CD4-positive, alpha-beta T cell (primary cell): ENCODE data around the gene PIGK. TPM values are rescaled to one million over a fixed set of nuclear protein-coding genes. Genes with fewer than 3 reads are reported as not detected.

Experiments
- ATAC-seq: fragments of 200-7000 bp; cut with Tn5 transposase; one replicate; pipeline ENCODE4 v1.10.0; 2022; ENCODE audit warnings: mild to moderate bottlenecking; ENCODE audit not compliant: poor library complexity
- CTCF ChIA-PET: fragments of 350-600 bp; sonication (Branson Sonifier 250); formaldehyde crosslinking; loops from one replicate; lab custom pipeline; 2021; ENCODE audit warnings: antibody characterized with exemption, inconsistent platforms; lab: Charles Lee
- POLR2A ChIA-PET: fragments of 350-600 bp; sonication (Branson Sonifier 250); formaldehyde crosslinking; loops from one replicate; lab custom pipeline; 2021; ENCODE audit warnings: antibody characterized with exemption, inconsistent platforms; lab: Charles Lee
- DNase-seq, 14 experiments: peaks; one replicate each; pipeline ENCODE4 v3.0.0-alpha.2; 2013 to 2020; ENCODE audit warnings: mixed read lengths in 2 of 14
- H3K27ac ChIP-seq, 2 donors: one replicate each; pipeline versions ENCODE4 v1.5.1 to v1.7.0; 2013; ENCODE audit warnings: low read length in 2 of 2, low read depth in 1 of 2, mild to moderate bottlenecking in 1 of 2
- H3K27me3 ChIP-seq, 2 experiments: 1 replicate in 1 of 2; 2 replicates in 1 of 2; pipeline versions ENCODE4 v1.6.1 to v1.7.0; 2013; ENCODE audit warnings: low read length in 2 of 2, control low read depth in 1 of 2, mild to moderate bottlenecking in 1 of 2, moderate library complexity in 1 of 2; ENCODE audit not compliant: insufficient read depth in 2 of 2, control insufficient read depth in 1 of 2
- H3K36me3 ChIP-seq: one replicate; pipeline ENCODE4 v1.6.1; 2013; ENCODE audit warnings: low read length, control low read depth; ENCODE audit not compliant: insufficient read depth
- H3K4me1 ChIP-seq: one replicate; pipeline ENCODE4 v1.6.1; 2013; ENCODE audit warnings: low read length, control low read depth; ENCODE audit not compliant: insufficient read depth
- H3K4me3 ChIP-seq: one replicate; pipeline ENCODE4 v1.5.1; 2013; ENCODE audit warnings: mild to moderate bottlenecking, low read length, moderate library complexity
- H3K9me3 ChIP-seq, 2 experiments: 1 replicate in 1 of 2; 2 replicates in 1 of 2; pipeline versions ENCODE4 v1.6.1 to v1.7.0; 2013; ENCODE audit warnings: low read length in 2 of 2, mild to moderate bottlenecking in 2 of 2, control low read depth in 1 of 2, moderate library complexity in 1 of 2; ENCODE audit not compliant: control insufficient read depth in 1 of 2, insufficient read depth in 1 of 2
- H3K27ac Mint-ChIP-seq: one replicate; pipeline ENCODE4 v1.8.0; 2020; ENCODE audit warnings: mixed read lengths
- H3K27me3 Mint-ChIP-seq: one replicate; pipeline ENCODE4 v1.8.0; 2021; ENCODE audit warnings: mixed read lengths
- H3K36me3 Mint-ChIP-seq: one replicate; pipeline ENCODE4 v1.8.0; 2021; ENCODE audit warnings: low read depth, mixed read lengths
- H3K4me1 Mint-ChIP-seq: one replicate; pipeline ENCODE4 v1.8.0; 2021; ENCODE audit warnings: low read depth, mixed read lengths
- H3K4me3 Mint-ChIP-seq: one replicate; pipeline ENCODE4 v1.8.0; 2020; ENCODE audit warnings: mild to moderate bottlenecking, mixed read lengths
- H3K9me3 Mint-ChIP-seq: one replicate; pipeline ENCODE4 v1.8.0; 2020; ENCODE audit warnings: mixed read lengths
- intact Hi-C, 2 experiments: fragments of 100-400 bp; cut with DNase I in 1 of 2; cut with micrococcal nuclease in 1 of 2; formaldehyde crosslinking; loops; one replicate each; pipeline versions ENCODE4 v1.15.1 to v1.9.0; 2023 to 2025; cut with DNase I, micrococcal nuclease
- total RNA-seq, 174 experiments: library from RNA in 2 of 174; stranded (reverse) in 2 of 174; gene quantifications; one replicate each; pipeline ENCODE4 v1.2.3 and lab custom pipeline; 2021 to 2026
- TF ChIP-seq, protein P1 (sequence below): fragments of 200-600 bp; IDR thresholded peaks from one replicate; pipeline ENCODE4 v1.8.0; 2022; ENCODE audit warnings: antibody characterized with exemption, mild to moderate bottlenecking

Gene PIGK
- total RNA-seq, 2 experiments from 2014 or later: 10.1 to 10.3 TPM

- no peaks in the 10 kb centered on the region for H3K36me3 ChIP-seq
- no peaks in the 10 kb centered on the region for H3K27me3 ChIP-seq
- H3K4me1 Mint-ChIP-seq: no peaks in the 10 kb centered on the region
- H3K4me1 ChIP-seq: no peaks in the 10 kb centered on the region
- ChIA-PET POLR2A (no interaction called here), CTCF (interaction anchor here (1.2 kb wide), 1 partner anchor 12 kb away, joined by 3 read pairs; no protein-coding TSS in a partner anchor)
- H3K36me3 Mint-ChIP-seq: peaks cover 5% of the 10 kb centered on the region
- no peaks in the 10 kb centered on the region for H3K27me3 Mint-ChIP-seq
- no peak overlapping the region for H3K27ac Mint-ChIP-seq
- no peaks in the 10 kb centered on the region for H3K9me3 Mint-ChIP-seq
- intact Hi-C loops: no loop called here
- TF ChIP-seq, protein P1, sequence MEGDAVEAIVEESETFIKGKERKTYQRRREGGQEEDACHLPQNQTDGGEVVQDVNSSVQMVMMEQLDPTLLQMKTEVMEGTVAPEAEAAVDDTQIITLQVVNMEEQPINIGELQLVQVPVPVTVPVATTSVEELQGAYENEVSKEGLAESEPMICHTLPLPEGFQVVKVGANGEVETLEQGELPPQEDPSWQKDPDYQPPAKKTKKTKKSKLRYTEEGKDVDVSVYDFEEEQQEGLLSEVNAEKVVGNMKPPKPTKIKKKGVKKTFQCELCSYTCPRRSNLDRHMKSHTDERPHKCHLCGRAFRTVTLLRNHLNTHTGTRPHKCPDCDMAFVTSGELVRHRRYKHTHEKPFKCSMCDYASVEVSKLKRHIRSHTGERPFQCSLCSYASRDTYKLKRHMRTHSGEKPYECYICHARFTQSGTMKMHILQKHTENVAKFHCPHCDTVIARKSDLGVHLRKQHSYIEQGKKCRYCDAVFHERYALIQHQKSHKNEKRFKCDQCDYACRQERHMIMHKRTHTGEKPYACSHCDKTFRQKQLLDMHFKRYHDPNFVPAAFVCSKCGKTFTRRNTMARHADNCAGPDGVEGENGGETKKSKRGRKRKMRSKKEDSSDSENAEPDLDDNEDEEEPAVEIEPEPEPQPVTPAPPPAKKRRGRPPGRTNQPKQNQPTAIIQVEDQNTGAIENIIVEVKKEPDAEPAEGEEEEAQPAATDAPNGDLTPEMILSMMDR: no peak
- no peaks in the 10 kb centered on the region for H3K9me3 ChIP-seq
- H3K4me3 ChIP-seq: no peak overlapping the region
- ATAC-seq: no peak
- no peak overlapping the region for H3K4me3 Mint-ChIP-seq
- H3K27ac ChIP-seq: no peak overlapping the region
- no peak for DNase-seq
Observed at GRCh38 chr1:77139389-77139788, 79.8 kb downstream of the PIGK start.

- POLR2A ChIA-PET: no interaction called here
- no peak overlapping the region for H3K27ac Mint-ChIP-seq
- peaks cover 5% of the 10 kb centered on the region for H3K36me3 Mint-ChIP-seq
- H3K27me3 Mint-ChIP-seq: no peaks in the 10 kb centered on the region
- intact Hi-C loops: no loop called here
- H3K36me3 ChIP-seq: no peaks in the 10 kb centered on the region
- H3K9me3 ChIP-seq: no peaks in the 10 kb centered on the region
- CTCF ChIA-PET: no interaction called here
- ATAC-seq (no peak), DNase-seq (no peak)
- no peak overlapping the region for H3K4me3 Mint-ChIP-seq
- no peak overlapping the region for H3K27ac ChIP-seq
- H3K4me1 Mint-ChIP-seq: no peaks in the 10 kb centered on the region
- TF ChIP-seq, protein P1: no peak
- no peaks in the 10 kb centered on the region for H3K4me1 ChIP-seq
- no peaks in the 10 kb centered on the region for H3K9me3 Mint-ChIP-seq
- no peaks in the 10 kb centered on the region for H3K27me3 ChIP-seq
- no peak overlapping the region for H3K4me3 ChIP-seq
Observed at GRCh38 chr1:77134359-77134758, 84.9 kb downstream of the PIGK start.

DNA sequence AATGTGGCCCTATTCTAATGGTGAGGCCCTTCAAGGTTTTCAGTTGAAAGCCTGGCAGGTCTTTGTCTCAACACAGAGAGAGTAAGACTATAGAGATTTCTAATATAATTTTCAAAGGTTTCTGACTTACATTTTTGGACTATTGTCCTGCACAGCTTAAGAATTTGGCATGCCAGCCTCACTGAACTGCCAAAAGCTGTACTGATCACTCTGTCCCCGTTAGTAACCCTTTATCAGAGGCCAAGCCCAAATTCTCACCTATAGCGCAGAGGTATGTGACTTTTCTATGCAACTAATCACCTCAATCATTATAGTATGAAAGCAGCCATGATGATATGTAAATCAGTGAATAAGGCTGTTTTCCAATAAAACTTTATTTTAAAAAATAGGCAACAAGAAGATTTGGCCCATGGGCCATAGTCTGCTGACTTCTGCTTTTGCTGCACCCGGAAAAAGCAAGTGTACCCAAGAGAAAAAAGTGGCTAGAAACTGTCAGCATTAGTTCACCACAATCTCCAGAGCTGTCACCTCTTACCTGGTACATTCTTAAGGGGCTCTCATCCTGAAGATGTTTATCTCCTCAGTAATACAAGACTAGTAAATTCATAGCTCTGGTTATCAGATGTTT is 85.4 kb downstream of the PIGK start:
- TF ChIP-seq, protein P1: no peak
- DNase-seq: no peak
- H3K36me3 Mint-ChIP-seq: peaks cover 5% of the 10 kb centered on the region
- no peak overlapping the region for H3K27ac Mint-ChIP-seq
- no peak overlapping the region for H3K4me3 ChIP-seq
- no peak overlapping the region for H3K4me3 Mint-ChIP-seq
- H3K27me3 Mint-ChIP-seq: no peaks in the 10 kb centered on the region
- no peaks in the 10 kb centered on the region for H3K4me1 Mint-ChIP-seq
- no peak for ATAC-seq
- no peak overlapping the region for H3K27ac ChIP-seq
- H3K4me1 ChIP-seq: no peaks in the 10 kb centered on the region
- H3K9me3 ChIP-seq: no peaks in the 10 kb centered on the region
- no peaks in the 10 kb centered on the region for H3K27me3 ChIP-seq
- no peaks in the 10 kb centered on the region for H3K36me3 ChIP-seq
- ChIA-PET CTCF (no interaction called here), POLR2A (no interaction called here)
- no peaks in the 10 kb centered on the region for H3K9me3 Mint-ChIP-seq
- intact Hi-C loops: no loop called here
